GM19397 (cell line): ENCODE data around the gene ATAD3A.
A peak's percentile ranks its signal among the peaks of the same experiment; 100 is the strongest.
"Not testable (repeated sequence)": the region's sequence is repeated elsewhere in the genome, so short reads cannot be mapped to it uniquely, and the experiment has no call there.

Experiments
- ATAC-seq: cut with Tn5 transposase; IDR thresholded peaks from one replicate; pipeline ENCODE4 v1.9.1; 2021; ENCODE audit warnings: mild to moderate bottlenecking, moderate library complexity; ENCODE audit not compliant: unreplicated experiment

Gene ATAD3A

DNA sequence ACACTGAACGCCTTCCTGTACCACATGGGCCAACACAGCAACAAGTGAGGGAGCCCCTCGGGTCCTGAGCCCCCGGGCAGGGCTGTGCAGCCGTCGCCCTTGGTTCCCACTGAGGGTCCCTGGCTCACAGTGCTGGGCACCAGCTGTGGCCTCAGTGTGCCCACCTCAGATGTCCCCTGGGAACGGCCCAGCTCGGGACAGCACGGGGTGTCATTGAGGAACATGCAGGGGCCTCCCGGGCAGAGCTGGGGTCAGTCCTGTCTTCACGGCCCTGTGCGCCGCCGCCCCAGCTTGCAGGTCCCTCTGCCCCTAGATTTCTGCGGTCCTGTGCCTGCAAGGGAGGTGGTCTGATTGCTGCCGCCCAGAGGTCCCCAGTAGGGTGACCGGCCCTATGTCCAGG lies 22.7 kb upstream of the ATAD3A start:
- ATAC-seq, result no peak

DNA sequence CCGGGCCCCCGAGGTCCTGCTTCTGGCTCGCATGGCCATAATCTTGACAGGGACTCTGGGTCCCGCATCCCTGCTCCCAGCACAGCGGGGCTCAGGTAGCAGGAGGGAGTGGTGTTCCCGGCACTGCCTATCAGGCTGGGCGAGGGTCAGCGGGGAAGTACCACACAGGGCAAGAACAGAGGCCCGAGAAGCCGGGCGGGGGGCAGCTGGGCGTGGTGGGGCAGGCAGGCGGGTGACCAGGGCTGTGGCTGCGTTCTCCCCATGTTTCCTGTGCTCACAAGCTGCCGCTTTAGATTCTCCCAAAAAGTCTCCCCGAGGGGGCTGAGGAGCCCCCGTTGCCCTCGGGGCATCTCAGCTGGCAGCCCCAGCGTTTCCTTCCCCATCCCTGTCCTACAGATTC lies 22.1 kb upstream of the ATAD3A start:
- ATAC-seq, result no peak

- ATAC-seq, result no peak
These were observed 21.2 kb upstream of the ATAD3A start for GRCh38 chr1:1490633-1491230.

DNA sequence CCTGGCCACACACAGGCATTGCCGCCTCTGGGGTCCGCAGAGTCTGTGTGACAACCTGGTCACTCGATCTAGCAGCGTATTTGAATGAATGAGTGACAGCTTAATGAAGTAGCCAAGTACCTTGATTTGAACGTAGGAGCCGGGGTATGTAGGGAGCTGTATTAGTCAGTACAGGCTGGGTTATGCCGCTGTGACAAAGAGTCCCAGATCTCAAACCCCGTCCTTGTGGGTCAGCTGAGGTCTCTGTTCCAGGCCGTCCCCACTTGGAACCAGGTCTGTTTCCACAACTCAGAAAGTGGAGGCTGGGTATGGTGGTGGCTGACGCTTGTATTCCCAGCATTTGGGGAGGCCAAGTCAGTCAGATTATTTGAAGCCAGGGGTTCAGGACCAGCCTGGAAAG lies 20.4 kb upstream of the ATAD3A start:
- no peak for ATAC-seq

DNA sequence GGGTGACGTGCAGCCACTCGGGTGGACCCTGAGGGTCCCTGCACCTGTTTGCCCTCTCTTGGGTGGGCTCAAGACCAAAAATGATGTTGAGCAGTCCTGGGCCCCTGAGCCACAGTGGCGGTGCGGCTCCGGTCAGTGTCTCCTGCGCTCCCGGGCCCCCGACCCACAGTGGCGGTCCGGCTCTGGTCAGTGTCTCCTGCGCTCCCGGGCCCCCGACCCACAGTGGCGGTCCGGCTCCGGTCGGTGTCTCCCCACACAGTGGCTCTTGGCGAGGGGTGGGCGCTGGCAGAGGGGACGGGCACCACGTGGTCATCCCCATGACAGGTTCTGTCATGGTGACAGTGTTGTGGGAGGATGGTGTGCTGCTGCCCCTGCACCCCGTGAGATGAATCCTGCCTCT lies 17.7 kb upstream of the ATAD3A start:
- not testable (repeated sequence) for ATAC-seq

GRCh38 chr1:1495461-1495975 lies 16.4 kb upstream of the ATAD3A start:
- not testable (repeated sequence) for ATAC-seq

GRCh38 chr1:1504777-1505365 lies 7.1 kb upstream of the ATAD3A start:
- ATAC-seq, result not testable (repeated sequence)

- not testable (repeated sequence) for ATAC-seq
These were observed 6.6 kb upstream of the ATAD3A start for GRCh38 chr1:1505366-1505798.

DNA sequence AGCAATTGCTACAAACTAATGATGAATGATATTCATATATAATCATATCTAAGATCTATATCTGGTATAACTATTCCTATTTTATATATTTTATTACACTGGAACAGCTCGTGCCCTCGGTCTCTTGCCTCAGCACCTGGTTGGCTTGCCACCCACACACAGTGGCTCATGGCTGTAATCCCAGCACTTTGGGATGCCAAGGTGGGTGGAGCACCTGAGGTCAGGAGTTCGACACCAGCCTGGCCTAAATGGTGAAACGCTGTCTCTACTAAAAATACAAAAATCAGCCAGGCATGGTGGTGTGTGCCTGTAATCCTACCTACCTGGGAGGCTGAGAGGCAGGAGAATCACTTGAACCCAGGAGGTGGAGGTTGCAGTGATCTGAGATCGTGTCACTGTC lies 6.2 kb upstream of the ATAD3A start:
- ATAC-seq, result not testable (repeated sequence)

GRCh38 chr1:1507305-1507704 lies 4.7 kb upstream of the ATAD3A start:
- ATAC-seq, result no peak

- not testable (repeated sequence) for ATAC-seq
These were observed 3.0 kb upstream of the ATAD3A start for GRCh38 chr1:1508775-1509464.

- not testable (repeated sequence) for ATAC-seq
These were observed 2.5 kb upstream of the ATAD3A start for GRCh38 chr1:1509465-1509850.

- ATAC-seq, result no peak
These were observed 940 bp upstream of the ATAD3A start for GRCh38 chr1:1510912-1511532.

- ATAC-seq, result peak; percentile 5
These were observed 463 bp downstream of the ATAD3A start for GRCh38 chr1:1512425-1512824.

DNA sequence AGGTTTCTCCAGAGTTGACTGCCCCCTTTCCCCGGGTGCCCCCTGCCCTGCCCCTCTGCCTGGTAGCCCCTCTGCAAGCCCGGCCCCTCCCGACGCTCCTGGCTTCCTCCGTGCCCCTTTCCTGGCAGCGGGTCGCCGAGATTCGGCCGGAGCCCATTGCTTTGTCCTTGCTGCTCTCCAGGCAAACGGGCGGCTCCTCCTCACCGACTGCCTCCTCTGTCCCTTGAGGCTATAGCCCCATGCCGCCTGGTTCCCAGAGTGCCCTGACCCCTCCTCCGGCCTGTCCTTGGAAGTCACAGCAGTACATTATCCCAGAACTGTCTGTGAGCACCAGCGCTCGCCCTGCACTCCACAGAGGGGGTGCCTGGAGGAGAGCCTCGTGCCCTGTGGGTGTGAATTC lies 1.7 kb downstream of the ATAD3A start:
- not testable (repeated sequence) for ATAC-seq

DNA sequence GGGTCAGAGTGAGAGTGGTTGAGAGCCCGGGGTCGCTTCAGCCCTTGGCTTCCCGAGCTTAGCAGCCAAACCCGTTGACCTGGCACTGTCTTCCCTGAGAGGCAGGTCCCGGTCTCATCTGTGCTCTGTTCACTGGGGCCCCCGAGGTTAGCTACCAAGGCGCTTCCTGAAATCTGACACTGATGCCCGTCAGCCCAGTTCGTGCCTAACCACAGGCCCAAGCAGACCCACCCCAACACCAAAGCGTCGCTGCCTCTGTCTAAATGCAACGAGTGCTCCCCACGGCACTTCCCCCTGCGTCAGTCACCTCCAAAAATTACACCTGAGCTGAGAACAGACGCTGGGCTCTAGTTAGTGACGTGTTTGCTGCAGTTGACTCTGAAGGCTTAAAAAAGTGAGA lies 2.4 kb downstream of the ATAD3A start:
- not testable (repeated sequence) for ATAC-seq

DNA sequence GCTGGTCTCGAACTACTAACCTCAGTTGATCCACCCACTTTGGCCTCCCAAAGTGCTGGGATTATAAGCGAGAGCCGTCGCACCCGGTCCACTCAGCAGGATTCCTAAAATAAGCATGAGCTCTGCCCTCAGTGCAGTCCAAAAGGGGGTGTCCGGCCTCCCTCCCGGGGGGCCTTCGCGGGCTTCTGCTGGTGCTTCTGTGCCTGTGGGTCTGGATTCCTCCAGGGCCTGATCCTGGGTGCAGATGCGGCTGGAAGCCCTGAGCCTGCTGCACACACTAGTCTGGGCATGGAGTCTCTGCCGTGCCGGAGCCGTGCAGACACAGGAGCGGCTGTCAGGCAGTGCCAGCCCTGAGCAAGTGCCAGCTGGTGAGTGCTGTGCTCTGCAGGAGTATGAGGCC lies 5.0 kb downstream of the ATAD3A start:
- not testable (repeated sequence) for ATAC-seq

DNA sequence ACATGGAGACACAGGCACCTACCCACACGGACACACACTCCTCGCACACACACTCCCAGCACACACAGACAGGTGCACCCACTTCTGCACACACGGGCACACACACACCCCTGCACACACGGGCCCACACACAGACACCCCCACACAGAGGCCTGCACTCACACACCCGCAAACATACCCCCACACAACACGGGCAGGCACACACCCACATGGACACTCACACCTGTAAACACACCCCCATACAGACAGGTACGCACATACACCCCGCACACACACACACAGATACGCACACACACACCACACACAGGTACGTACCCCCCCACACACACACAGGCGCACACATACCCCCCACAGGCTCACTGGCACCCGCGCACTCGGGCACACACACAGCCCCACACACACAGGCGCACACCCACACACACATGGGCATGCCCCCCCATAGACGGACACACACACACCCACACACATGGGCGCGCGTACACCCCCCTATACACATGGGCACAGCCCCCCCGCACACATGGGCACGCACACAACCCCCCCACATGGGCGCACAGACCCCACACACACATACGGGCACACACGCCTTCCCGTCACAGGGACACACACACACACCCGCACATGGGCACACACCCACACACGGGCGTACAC lies 6.1 kb downstream of the ATAD3A start:
- no peak for ATAC-seq

DNA sequence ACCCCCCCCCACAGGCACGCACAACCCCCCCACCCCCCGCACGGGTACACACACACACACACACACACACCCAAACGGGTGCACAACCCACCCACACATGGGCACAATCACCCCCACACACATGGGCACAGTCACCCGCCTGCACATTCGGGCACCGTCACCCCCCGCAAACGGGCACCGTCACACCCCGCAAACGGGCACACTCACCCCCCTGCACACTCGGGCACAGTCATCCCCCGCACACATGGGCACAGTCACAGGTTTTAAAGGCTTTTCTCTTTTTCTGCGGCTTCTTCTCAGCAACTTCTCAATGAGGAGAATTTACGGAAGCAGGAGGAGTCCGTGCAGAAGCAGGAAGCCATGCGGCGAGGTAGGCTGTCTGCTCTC lies 6.7 kb downstream of the ATAD3A start:
- not testable (repeated sequence) for ATAC-seq

- ATAC-seq, result not testable (repeated sequence)
These were observed 8.0 kb downstream of the ATAD3A start for GRCh38 chr1:1519805-1520505.
